Measurements from ENCODE around the gene CDC42BPA. TPM values are rescaled to one million over a fixed set of nuclear protein-coding genes. Genes with fewer than 3 reads are reported as not detected.

CDC42BPA gene
- total and polyA plus RNA-seq, 2 of the 8 experiments (the other 6 are each of a cell fraction or from before 2014, with no cell fraction given): 7.1 to 28.5 TPM

DNA sequence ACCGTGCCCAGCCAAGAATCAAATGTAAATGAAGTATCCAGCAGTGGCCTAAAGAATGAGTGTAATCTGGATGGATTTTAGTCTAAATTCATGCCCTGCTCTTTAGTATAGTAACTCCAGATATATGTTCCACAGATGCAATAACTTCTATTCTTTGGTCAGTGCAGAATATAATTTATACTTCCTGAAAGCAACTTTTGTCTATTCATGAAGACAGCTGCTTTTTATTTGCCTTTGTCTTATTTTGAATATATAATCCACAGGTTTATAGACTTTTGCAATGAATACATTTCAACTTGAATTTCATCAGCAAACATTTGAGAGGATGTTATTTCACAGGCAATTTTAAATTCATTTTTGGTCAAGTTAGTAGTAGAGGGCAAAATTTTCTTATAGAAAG lies 54.4 kb downstream of the CDC42BPA start:
- no peak overlapping the region for H2AK5ac ChIP-seq (ENCODE audit: low read depth, low read length)
- no peak overlapping the region for H2BK15ac ChIP-seq (ENCODE audit: low read length)
- H3K36me3 ChIP-seq (ENCODE audit: control insufficient read depth in 2 of 4, insufficient read depth in 4 of 4, low read length in 3 of 4): no peaks in the 10 kb centered on the region
- no peak overlapping the region for H4K5ac ChIP-seq (ENCODE audit: insufficient read length, low read depth, low read length)
- H2BK5ac ChIP-seq (ENCODE audit: low read depth, low read length): no peak overlapping the region
- H3K4me2 ChIP-seq (ENCODE audit: insufficient read depth in 1 of 2, low read depth in 2 of 2, low read length in 2 of 2): no peak overlapping the region
- H3K79me2 ChIP-seq (ENCODE audit: control insufficient read depth in 1 of 2, insufficient read depth in 2 of 2, low read length in 2 of 2): peaks cover 0 to 76% of the 10 kb centered on the region in 2 experiments; a peak in 2 of 4 replicates
- H4K8ac ChIP-seq (ENCODE audit: extremely low read depth, insufficient read depth, low read length): no peak overlapping the region
- H4K91ac ChIP-seq (replicated peaks; ENCODE audit: insufficient read length, low read length): no peak overlapping the region
- no peak overlapping the region for H3K4me3 ChIP-seq (ENCODE audit: extremely low read depth in 1 of 4, insufficient read depth in 2 of 4, low read depth in 3 of 4, low read length in 4 of 4)
- no peaks in the 10 kb centered on the region for H3K27me3 ChIP-seq (replicated peaks in 1 of 4; ENCODE audit: control insufficient read depth in 3 of 4, extremely low read depth in 1 of 4, insufficient read depth in 3 of 4, low read length in 3 of 4)
- H2BK120ac ChIP-seq (replicated peaks; ENCODE audit: low read depth, low read length): no peak overlapping the region
- no peaks in the 10 kb centered on the region for H3K23me2 ChIP-seq (ENCODE audit: low read depth, low read length)
- no peak overlapping the region for H2AFZ ChIP-seq (ENCODE audit: low read length)
- H3K14ac ChIP-seq (ENCODE audit: insufficient read length): no peak overlapping the region
- DNase-seq (ENCODE audit: low read depth in 1 of 2, low spot score in 2 of 2) (no peak), FAIRE-seq (no peak)
- no peaks in the 10 kb centered on the region; the same call in 1 of the 2 replicates for H3K79me1 ChIP-seq (ENCODE audit: low read depth, low read length)
- H3K4ac ChIP-seq (replicated peaks; ENCODE audit: insufficient read length, low read depth, low read length): no peak overlapping the region
- H2BK20ac ChIP-seq (ENCODE audit: low read length): no peak overlapping the region
- CTCF ChIA-PET (ENCODE audit: partially characterized antibody): interaction anchor here (0.7 kb wide), 1 partner anchor 29 kb away, joined by 3 read pairs; no protein-coding TSS in a partner anchor
- H3K27ac ChIP-seq (ENCODE audit: low read depth, low read length): no peak overlapping the region
- H3K9me3 ChIP-seq (ENCODE audit: insufficient read depth in 2 of 2, low read depth in 1 of 2, low read length in 1 of 2): no peaks in the 10 kb centered on the region
- no peak overlapping the region for H3K23ac ChIP-seq (ENCODE audit: insufficient read length)
- WGBS, 2 experiments (ENCODE audit: extremely low coverage in 1 of 2, insufficient coverage in 1 of 2, insufficient read length in 1 of 2, insufficient replicate concordance in 2 of 2, low coverage in 1 of 2, low lambda C conversion rate in 2 of 2, missing lambda C conversion rate in 1 of 2): 94% methylated on average over 1 of the region's 1 CpG; no CpG with 5 or more reads in 1 of the 2 experiments
- peaks cover 2 to 8% (median 5%) of the 10 kb centered on the region in 4 experiments; a peak in 5 of 7 replicates for H3K4me1 ChIP-seq (replicated peaks in 1 of 4; ENCODE audit: control insufficient read depth in 3 of 4, insufficient read depth in 4 of 4, low read length in 3 of 4)
- TF ChIP-seq CREB1 (IDR thresholded peaks at IDR 0.05): no peak
- TF ChIP-seq, protein P1, sequence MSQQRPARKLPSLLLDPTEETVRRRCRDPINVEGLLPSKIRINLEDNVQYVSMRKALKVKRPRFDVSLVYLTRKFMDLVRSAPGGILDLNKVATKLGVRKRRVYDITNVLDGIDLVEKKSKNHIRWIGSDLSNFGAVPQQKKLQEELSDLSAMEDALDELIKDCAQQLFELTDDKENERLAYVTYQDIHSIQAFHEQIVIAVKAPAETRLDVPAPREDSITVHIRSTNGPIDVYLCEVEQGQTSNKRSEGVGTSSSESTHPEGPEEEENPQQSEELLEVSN (IDR thresholded peaks at IDR 0.05): no peak
- TF ChIP-seq BACH1 (IDR thresholded peaks at IDR 0.05; ENCODE audit: low read length): no peak
- no peak for TF ChIP-seq BRCA1 (IDR thresholded peaks at IDR 0.05; ENCODE audit: low read depth, low read length)
- no peak for TF ChIP-seq SIRT6 (IDR thresholded peaks at IDR 0.05; ENCODE audit: low read length)
- no peak overlapping the region for H3K18ac ChIP-seq (ENCODE audit: extremely low read depth, low read length)
- no peak overlapping the region for H3K56ac ChIP-seq (replicated peaks; ENCODE audit: insufficient read length, low read depth, low read length)
- no peak overlapping the region for H3K9ac ChIP-seq (replicated peaks in 1 of 4; ENCODE audit: extremely low read depth in 1 of 4, low read depth in 3 of 4, low read length in 3 of 4)
- POLR2A ChIA-PET (ENCODE audit: partially characterized antibody): no interaction called here
- peaks cover 0 to 1% of the 10 kb centered on the region in 2 experiments for H4K20me1 ChIP-seq (replicated peaks in 1 of 2; ENCODE audit: control insufficient read depth in 1 of 2, insufficient read depth in 2 of 2, low read length in 2 of 2)
- H2BK12ac ChIP-seq (ENCODE audit: low read depth, low read length): no peak overlapping the region

Data from H1 (cell line).